HepG2 (cell line): ENCODE data around the gene NSD1. TPM values are rescaled to one million over a fixed set of nuclear protein-coding genes. Genes with fewer than 3 reads are reported as not detected.

Experiments
- ATAC-seq: fragments of 200-7000 bp; cut with Tn5 transposase; 3 replicates; pipeline ENCODE4 v1.9.1; 2020; ENCODE audit warnings: mild to moderate bottlenecking, moderate library complexity
- BruUV-seq: library from RNA; stranded (reverse); fragments of 400-500 nt; replicated peaks from 2 replicates; lab custom pipeline; 2021; lab: Mats Ljungman, UMichigan
- CTCF ChIA-PET: fragments of 300-600 bp; formaldehyde crosslinking; extraction: SDS; loops from one replicate; lab custom pipeline; 2021; ENCODE audit warnings: low total read pairs, inconsistent platforms, low intra/inter-chr PET ratio; lab: Yijun Ruan, JAX
- POLR2A ChIA-PET: fragments of 350-600 bp; sonication (Branson Sonifier 250); formaldehyde crosslinking; loops from one replicate; lab custom pipeline; 2020; ENCODE audit warnings: antibody characterized with exemption, inconsistent platforms; lab: Yijun Ruan, JAX
- DNase-seq: peaks from one replicate; pipeline ENCODE4 v3.0.0-alpha.2; 2015; ENCODE audit warnings: low spot score
- FAIRE-seq: peaks from 3 replicates; lab custom pipeline; 2011; peaks lifted over from hg19 to GRCh38; lab: Jason Lieb, UNC
- H2AFZ ChIP-seq: one replicate; pipeline ENCODE4 v1.6.1; 2011; ENCODE audit warnings: low read length, inconsistent platforms
- H3K27ac ChIP-seq: fragments of 300-600 bp; 3 replicates; pipeline ENCODE4 v1.8.0; 2011; ENCODE audit warnings: mixed run types, mild to moderate bottlenecking, mixed read lengths, low read length, inconsistent platforms; ENCODE audit not compliant: insufficient read depth; ENCODE audit errors: extremely low read length
- H3K27me3 ChIP-seq, 2 experiments: fragments of 200-600 bp in 1 of 2; 2 replicates in 1 of 2; 3 replicates in 1 of 2; pipeline versions ENCODE4 v1.6.0 to v1.8.0; 2011; ENCODE audit warnings: low read length in 2 of 2, mild to moderate bottlenecking in 2 of 2, moderate library complexity in 2 of 2, inconsistent platforms in 1 of 2; ENCODE audit not compliant: insufficient read depth in 2 of 2, control insufficient read depth in 1 of 2
- H3K36me3 ChIP-seq, 2 experiments: fragments of 200-600 bp in 1 of 2; replicated peaks in 1 of 2; 2 replicates in 1 of 2; 3 replicates in 1 of 2; pipeline versions ENCODE4 v1.5.1 to v1.8.0; 2011; ENCODE audit warnings: low read length in 2 of 2, inconsistent platforms in 1 of 2; ENCODE audit not compliant: insufficient read depth in 2 of 2, control insufficient read depth in 1 of 2
- H3K4me1 ChIP-seq: 2 replicates; pipeline ENCODE4 v1.5.1; 2012; ENCODE audit warnings: low read length, inconsistent platforms; ENCODE audit not compliant: insufficient read depth
- H3K4me2 ChIP-seq: 2 replicates; pipeline ENCODE4 v1.6.0; 2011; ENCODE audit warnings: low read depth, low read length, inconsistent platforms
- H3K4me3 ChIP-seq, 3 experiments: fragments of 200-600 bp in 1 of 3; sonication (generic), shearing (Covaris generic) in 1 of 3; replicated peaks in 1 of 3; 2 replicates each; pipeline ENCODE4 v1.5.1; 2011 to 2016; ENCODE audit warnings: low read length in 3 of 3, inconsistent platforms in 2 of 3, low read depth in 2 of 3, mild to moderate bottlenecking in 2 of 3, control low read depth in 1 of 3, mixed read lengths in 1 of 3; ENCODE audit not compliant: insufficient read depth in 1 of 3
- H3K79me2 ChIP-seq: one replicate; pipeline ENCODE4 v1.6.1; 2011; ENCODE audit warnings: low read length, inconsistent platforms; ENCODE audit not compliant: insufficient read depth
- H3K9ac ChIP-seq: 2 replicates; pipeline ENCODE4 v1.6.0; 2011; ENCODE audit warnings: mild to moderate bottlenecking, low read depth, low read length, inconsistent platforms; ENCODE audit not compliant: insufficient read depth
- H3K9me3 ChIP-seq: 2 replicates; pipeline ENCODE4 v1.5.1; 2012; ENCODE audit warnings: mild to moderate bottlenecking, low read length
- H4K20me1 ChIP-seq: 2 replicates; pipeline ENCODE4 v1.6.0; 2011; ENCODE audit warnings: inconsistent platforms, mild to moderate bottlenecking, low read length, moderate library complexity; ENCODE audit not compliant: insufficient read depth
- AKAP8 ChIP-seq: sonication (generic); formaldehyde crosslinking; IDR thresholded peaks from 2 replicates; pipeline ENCODE4 v1.5.1; 2020; ENCODE audit warnings: mild to moderate bottlenecking, missing genetic modification reagents
- ATF6 ChIP-seq: sonication (generic); formaldehyde crosslinking; conservative IDR thresholded peaks from 2 replicates; pipeline ENCODE4 v1.4.0; 2020; ENCODE audit warnings: missing genetic modification reagents
- BORCS8-MEF2B ChIP-seq: sonication (generic); formaldehyde crosslinking; IDR thresholded peaks from 2 replicates; pipeline ENCODE4 v1.8.0; 2022; ENCODE audit warnings: mild to moderate bottlenecking, missing genetic modification reagents
- DNMT3B ChIP-seq: conservative IDR thresholded peaks from 2 replicates; pipeline ENCODE4 v1.6.1; 2016; ENCODE audit warnings: missing biosample characterization, control low read depth
- GATAD2A ChIP-seq: IDR thresholded peaks from 2 replicates; pipeline ENCODE4 v1.6.1; 2016
- HMG20B ChIP-seq: conservative IDR thresholded peaks from 2 replicates; pipeline ENCODE4 v1.6.1; 2016; ENCODE audit warnings: missing genetic modification reagents, missing compliant biosample characterization
- IRF2 ChIP-seq: IDR thresholded peaks from 2 replicates; pipeline ENCODE4 v1.6.1; 2018; ENCODE audit warnings: missing genetic modification reagents, missing compliant biosample characterization
- MTA1 ChIP-seq: sonication (generic); formaldehyde crosslinking; IDR thresholded peaks from 2 replicates; pipeline ENCODE4 v1.4.0; 2020; ENCODE audit warnings: missing genetic modification reagents, mild to moderate bottlenecking, borderline replicate concordance
- SNAI1 ChIP-seq: sonication (generic); formaldehyde crosslinking; IDR thresholded peaks from 2 replicates; pipeline ENCODE4 v1.5.0; 2020; ENCODE audit warnings: mild to moderate bottlenecking, missing genetic modification reagents, borderline replicate concordance
- TCF12 ChIP-seq, 2 experiments: fragments of 450-650 bp in 1 of 2; sonication (generic) in 1 of 2; formaldehyde crosslinking in 1 of 2; IDR thresholded peaks; 2 replicates each; pipeline versions ENCODE4 v1.6.1 to v1.8.0; 2017 to 2022; ENCODE audit warnings: antibody characterized with exemption in 1 of 2, mild to moderate bottlenecking in 1 of 2, missing genetic modification reagents in 1 of 2, moderate library complexity in 1 of 2
- ZNF160 ChIP-seq: sonication (generic); formaldehyde crosslinking; IDR thresholded peaks from 2 replicates; pipeline ENCODE4 v1.8.0; 2022; ENCODE audit warnings: mild to moderate bottlenecking, inconsistent platforms, missing genetic modification reagents
- ZNF512B ChIP-seq: sonication (generic); formaldehyde crosslinking; IDR thresholded peaks from 2 replicates; pipeline ENCODE4 v1.5.1; 2020; ENCODE audit warnings: missing genetic modification reagents, mild to moderate bottlenecking, borderline replicate concordance
- ZNF513 ChIP-seq: sonication (generic); formaldehyde crosslinking; conservative IDR thresholded peaks from 2 replicates; pipeline ENCODE4 v1.5.0; 2020; ENCODE audit warnings: missing genetic modification reagents
- ZNF781 ChIP-seq: sonication (generic); formaldehyde crosslinking; IDR thresholded peaks from 2 replicates; pipeline ENCODE4 v1.5.1; 2020; ENCODE audit warnings: borderline replicate concordance, mild to moderate bottlenecking, missing genetic modification reagents; ENCODE audit errors: not compliant biosample characterization
- ZSCAN31 ChIP-seq: sonication (generic); formaldehyde crosslinking; IDR thresholded peaks from 2 replicates; pipeline ENCODE4 v1.5.0; 2020; ENCODE audit warnings: low read depth, mild to moderate bottlenecking, missing genetic modification reagents
- WGBS: methylation state at CpG from one replicate; pipeline ENCODE4 v1.1.6; 2017; ENCODE audit warnings: low lambda C conversion rate; 5-methylcytosine and 5-hydroxymethylcytosine counted together
- in situ Hi-C: cut with HindIII; loops from 2 replicates; pipeline ENCODE4 v1.10.0; 2017; ENCODE audit warnings: low pct_unique_long_range_greater_than_20kb; ENCODE audit not compliant: extremely low pct_ligation_motif_present
- intact Hi-C: fragments of 100-400 bp; cut with micrococcal nuclease; formaldehyde crosslinking; loops from one replicate; pipeline ENCODE4 v1.10.0; 2022; ENCODE audit not compliant: unreplicated experiment
- polyA plus RNA-seq, 8 experiments: library from polyadenylated mRNA; depleted of rRNA in 3 of 8; stranded (reverse) in 7 of 8; unstranded in 1 of 8; fragments of >200 nt; fragmentation: Illumina TruSeq in 4 of 8; extraction: Trizol in 4 of 8; gene quantifications; 2 replicates each; pipeline versions ENCODE4 v1.2.1 to v1.2.3, GENCODE V29; 2011 to 2016; ENCODE audit warnings: low read depth in 4 of 8, missing spikeins in 1 of 8, mixed read lengths in 1 of 8; ENCODE audit not compliant: insufficient read depth in 1 of 8
- total RNA-seq, 5 experiments: library from RNA; depleted of rRNA; stranded (reverse); fragments of >200 nt; fragmentation: Illumina TruSeq; extraction: Trizol; gene quantifications; 2 replicates each; pipeline ENCODE4 v1.2.3, GENCODE V29; 2016; ENCODE audit warnings: low read depth in 1 of 5

The NSD1 gene
- total and polyA plus RNA-seq, 2 of the 13 experiments (the other 11 are each of a cell fraction or from before 2014, with no cell fraction given) = 0.01 to 0.09 TPM

- H3K9me3 ChIP-seq = no peaks in the 10 kb centered on the region
- ChIA-PET POLR2A (interaction anchor here (1.5 kb wide), 1 partner anchor 260 kb away, joined by 4 read pairs; the partner anchor contains the start of gene FGFR4), CTCF (no interaction called here)
- FAIRE-seq (no peak), DNase-seq (no peak), ATAC-seq (no peak)
- H3K9ac ChIP-seq = peak overlapping the region; percentile 38; the same call in 1 of the 2 replicates
- 95% methylated on average over 4 of the region's 4 CpGs for WGBS
- no peaks in the 10 kb centered on the region for H4K20me1 ChIP-seq
- H3K79me2 ChIP-seq = peaks cover 75% of the 10 kb centered on the region
- H3K27me3 ChIP-seq = no peaks in the 10 kb centered on the region; a peak in 1 of 5 replicates
- H3K4me1 ChIP-seq = peaks cover 39% of the 10 kb centered on the region
- in situ Hi-C loops = no loop called here
- intact Hi-C loops = no loop called here
- TF ChIP-seq MTA1 (CRISPR knock-in tag) = no peak
- TF ChIP-seq AKAP8 (CRISPR knock-in tag) = no peak
- TF ChIP-seq ZSCAN31 (CRISPR knock-in tag) = no peak
- no peak for TF ChIP-seq ZNF513 (CRISPR knock-in tag)
- no peak for TF ChIP-seq BORCS8-MEF2B
- no peak for TF ChIP-seq ZNF781 (CRISPR knock-in tag)
- no peak for TF ChIP-seq HMG20B (CRISPR knock-in tag)
- TF ChIP-seq ZNF160 (CRISPR knock-in tag) = no peak
- no peak for TF ChIP-seq GATAD2A (CRISPR knock-in tag)
- TF ChIP-seq ZNF512B (CRISPR knock-in tag) = no peak
- TF ChIP-seq IRF2 (CRISPR knock-in tag) = no peak
- TF ChIP-seq DNMT3B = no peak
- no peak for TF ChIP-seq SNAI1 (CRISPR knock-in tag)
- no peak for TF ChIP-seq TCF12 (IDR thresholded peaks at IDR 0.05)
- no peak for TF ChIP-seq TCF12 (CRISPR knock-in tag; IDR thresholded peaks at IDR 0.05)
- no peak for TF ChIP-seq ATF6 (CRISPR knock-in tag)
- H3K27ac ChIP-seq = no peak overlapping the region
- H3K4me2 ChIP-seq = peak overlapping the region; percentile 36
- no peak overlapping the region for H3K4me3 ChIP-seq
- no peak overlapping the region for H2AFZ ChIP-seq
- no TSS peak for BruUV-seq
- H3K36me3 ChIP-seq = peaks cover 8 to 23% of the 10 kb centered on the region in 2 experiments
These were observed 213.2 kb downstream of the NSD1 start for GRCh38 chr5:177346820-177347219.
